ENCODE results near the gene IGF1R.

- TF ChIP-seq EZH2 (IDR thresholded peaks at IDR 0.05; ENCODE audit: borderline replicate concordance, low read length) (no peak), CTCF (conservative IDR thresholded peaks at IDR 0.05 in 1 of 2, IDR thresholded peaks at IDR 0.05 in 1 of 2; ENCODE audit: extremely low read depth in 1 of 2, insufficient read depth in 1 of 2, low read depth in 1 of 2, low read length in 2 of 2) (no peak)
These were observed 282.2 kb downstream of the IGF1R start for GRCh38 chr15:98930576-98930975.

All from mammary epithelial cell (primary cell).